Activated T-helper 1 cell treated with anti-CD3 and anti-CD28 coated beads, Interleukin-12 subunit alpha, Interleukin-12 subunit beta, Interleukin-2, Interleukin-4 antibody, amounts not matched to agents 30 ng/mL and 10 ng/mL and 1 ng/mL, durations not matched to agents 14 hours and 24 hours and 36 hours (primary cell): ENCODE results near the gene PHLPP1. TPM values are rescaled to one million over a fixed set of nuclear protein-coding genes. Genes with fewer than 3 reads are reported as not detected.

Experiments
- DNase-seq: peaks from one replicate; pipeline ENCODE4 v3.0.0; 2021; ENCODE audit warnings: low spot score
- H3K27ac Mint-ChIP-seq: one replicate; pipeline ENCODE4 v1.8.0; 2021; ENCODE audit warnings: mild to moderate bottlenecking, mixed read lengths
- H3K27me3 Mint-ChIP-seq: one replicate; pipeline ENCODE4 v1.8.0; 2022; ENCODE audit warnings: mild to moderate bottlenecking, moderate library complexity, mixed read lengths; ENCODE audit not compliant: insufficient read depth
- H3K36me3 Mint-ChIP-seq: one replicate; pipeline ENCODE4 v1.8.0; 2021; ENCODE audit warnings: low read depth, mixed read lengths
- H3K4me1 Mint-ChIP-seq: one replicate; pipeline ENCODE4 v1.8.0; 2021; ENCODE audit warnings: low read depth, mixed read lengths
- H3K4me3 Mint-ChIP-seq: one replicate; pipeline ENCODE4 v1.8.0; 2021; ENCODE audit warnings: mild to moderate bottlenecking, moderate library complexity, mixed read lengths
- H3K9me3 Mint-ChIP-seq: one replicate; pipeline ENCODE4 v1.8.0; 2021; ENCODE audit warnings: mixed read lengths
- intact Hi-C: fragments of 100-400 bp; cut with micrococcal nuclease; formaldehyde crosslinking; loops from one replicate; pipeline ENCODE4 v1.15.1; 2024
- total RNA-seq: library from RNA; stranded (reverse); gene quantifications from 2 replicates; pipeline ENCODE4 v1.2.3, GENCODE V29; 2022

PHLPP1 gene
- total RNA-seq, 1 donor from 2014 or later, result 14.1 TPM

- intact Hi-C loops, result no loop called here
- H3K4me3 Mint-ChIP-seq, result no peak overlapping the region
These were observed 96.9 kb downstream of the PHLPP1 start for GRCh38 chr18:62812242-62812641.

GRCh38 chr18:62812876-62813275, 97.5 kb downstream of the PHLPP1 start:
- H3K27ac Mint-ChIP-seq, result no peak overlapping the region
- intact Hi-C loops, result no loop called here
- no peaks in the 10 kb centered on the region for H3K9me3 Mint-ChIP-seq
- H3K4me3 Mint-ChIP-seq, result no peak overlapping the region
- H3K4me1 Mint-ChIP-seq, result peaks cover 12% of the 10 kb centered on the region
- H3K27me3 Mint-ChIP-seq, result peaks cover 6% of the 10 kb centered on the region
- no peaks in the 10 kb centered on the region for H3K36me3 Mint-ChIP-seq
- no peak for DNase-seq

More at GRCh38 chr18:62812242-62812641, 96.9 kb downstream of the PHLPP1 start:
- Mint-ChIP-seq H3K27ac (no peak overlapping the region), H3K9me3 (no peaks in the 10 kb centered on the region), H3K27me3 (peaks cover 6% of the 10 kb centered on the region), H3K4me1 (peaks cover 12% of the 10 kb centered on the region), H3K36me3 (no peaks in the 10 kb centered on the region)
- DNase-seq, result no peak

- intact Hi-C loops, result no loop called here
- DNase-seq, result no peak
- Mint-ChIP-seq H3K4me1 (peaks cover 12% of the 10 kb centered on the region), H3K27me3 (peaks cover 6% of the 10 kb centered on the region), H3K9me3 (no peaks in the 10 kb centered on the region), H3K27ac (no peak overlapping the region), H3K36me3 (no peaks in the 10 kb centered on the region), H3K4me3 (no peak overlapping the region)
These were observed 98.9 kb downstream of the PHLPP1 start for GRCh38 chr18:62814132-62814759.

GRCh38 chr18:62825382-62825781, 110.0 kb downstream of the PHLPP1 start:
- Mint-ChIP-seq H3K4me3 (no peak overlapping the region), H3K9me3 (no peaks in the 10 kb centered on the region), H3K36me3 (no peaks in the 10 kb centered on the region), H3K27me3 (peaks cover 7% of the 10 kb centered on the region), H3K4me1 (peaks cover 8% of the 10 kb centered on the region), H3K27ac (no peak overlapping the region)
- no peak for DNase-seq
- intact Hi-C loops, result no loop called here

GRCh38 chr18:62827397-62827796, 112.1 kb downstream of the PHLPP1 start:
- DNase-seq, result no peak
- Mint-ChIP-seq H3K27me3 (peaks cover 3% of the 10 kb centered on the region), H3K27ac (no peak overlapping the region), H3K4me1 (peaks cover 8% of the 10 kb centered on the region), H3K9me3 (no peaks in the 10 kb centered on the region), H3K36me3 (no peaks in the 10 kb centered on the region), H3K4me3 (no peak overlapping the region)
- intact Hi-C loops, result no loop called here

GRCh38 chr18:62828091-62828640, 112.8 kb downstream of the PHLPP1 start:
- no peak for DNase-seq
- H3K36me3 Mint-ChIP-seq, result no peaks in the 10 kb centered on the region
- H3K27me3 Mint-ChIP-seq, result peaks cover 2% of the 10 kb centered on the region
- intact Hi-C loops, result no loop called here
- H3K9me3 Mint-ChIP-seq, result no peaks in the 10 kb centered on the region
- H3K4me3 Mint-ChIP-seq, result no peak overlapping the region
- H3K4me1 Mint-ChIP-seq, result peaks cover 8% of the 10 kb centered on the region
- no peak overlapping the region for H3K27ac Mint-ChIP-seq

- Mint-ChIP-seq H3K36me3 (no peaks in the 10 kb centered on the region), H3K27ac (no peak overlapping the region), H3K4me1 (peaks cover 8% of the 10 kb centered on the region), H3K27me3 (peaks cover 1% of the 10 kb centered on the region), H3K4me3 (no peak overlapping the region), H3K9me3 (no peaks in the 10 kb centered on the region)
- intact Hi-C loops, result no loop called here
- no peak for DNase-seq
These were observed 113.5 kb downstream of the PHLPP1 start for GRCh38 chr18:62828852-62829251.

GRCh38 chr18:62829936-62830335, 114.6 kb downstream of the PHLPP1 start:
- H3K27me3 Mint-ChIP-seq, result peaks cover 1% of the 10 kb centered on the region
- H3K27ac Mint-ChIP-seq, result no peak overlapping the region
- no peaks in the 10 kb centered on the region for H3K9me3 Mint-ChIP-seq
- H3K4me3 Mint-ChIP-seq, result no peak overlapping the region
- H3K4me1 Mint-ChIP-seq, result peaks cover 8% of the 10 kb centered on the region
- intact Hi-C loops, result no loop called here
- no peaks in the 10 kb centered on the region for H3K36me3 Mint-ChIP-seq
- no peak for DNase-seq

GRCh38 chr18:62832282-62832681, 116.9 kb downstream of the PHLPP1 start:
- Mint-ChIP-seq H3K4me1 (peaks cover 8% of the 10 kb centered on the region), H3K36me3 (no peaks in the 10 kb centered on the region), H3K4me3 (no peak overlapping the region), H3K27me3 (peaks cover 1% of the 10 kb centered on the region), H3K27ac (no peak overlapping the region), H3K9me3 (no peaks in the 10 kb centered on the region)
- no peak for DNase-seq
- intact Hi-C loops, result no loop called here

- no peaks in the 10 kb centered on the region for H3K36me3 Mint-ChIP-seq
- no peak overlapping the region for H3K4me3 Mint-ChIP-seq
- no peak for DNase-seq
- no peaks in the 10 kb centered on the region for H3K9me3 Mint-ChIP-seq
- no peaks in the 10 kb centered on the region for H3K4me1 Mint-ChIP-seq
- H3K27me3 Mint-ChIP-seq, result no peaks in the 10 kb centered on the region
- intact Hi-C loops, result no loop called here
- no peak overlapping the region for H3K27ac Mint-ChIP-seq
These were observed 118.2 kb downstream of the PHLPP1 start for GRCh38 chr18:62833494-62833893.

GRCh38 chr18:62834715-62835114, 119.4 kb downstream of the PHLPP1 start:
- Mint-ChIP-seq H3K4me3 (no peak overlapping the region), H3K9me3 (no peaks in the 10 kb centered on the region), H3K27ac (no peak overlapping the region), H3K4me1 (peaks cover under 1% of the 10 kb centered on the region), H3K27me3 (no peaks in the 10 kb centered on the region), H3K36me3 (no peaks in the 10 kb centered on the region)
- intact Hi-C loops, result no loop called here
- DNase-seq, result no peak

GRCh38 chr18:62837011-62837410, 121.7 kb downstream of the PHLPP1 start:
- intact Hi-C loops, result no loop called here
- Mint-ChIP-seq H3K4me1 (peaks cover 14% of the 10 kb centered on the region), H3K27me3 (no peaks in the 10 kb centered on the region), H3K27ac (no peak overlapping the region), H3K4me3 (no peak overlapping the region), H3K9me3 (no peaks in the 10 kb centered on the region), H3K36me3 (peaks cover 2% of the 10 kb centered on the region)
- DNase-seq, result no peak

- H3K36me3 Mint-ChIP-seq, result peaks cover 2% of the 10 kb centered on the region
- H3K9me3 Mint-ChIP-seq, result no peaks in the 10 kb centered on the region
- H3K4me1 Mint-ChIP-seq, result peaks cover 22% of the 10 kb centered on the region
- no peaks in the 10 kb centered on the region for H3K27me3 Mint-ChIP-seq
- no peak overlapping the region for H3K4me3 Mint-ChIP-seq
- intact Hi-C loops, result no loop called here
- H3K27ac Mint-ChIP-seq, result no peak overlapping the region
- DNase-seq, result no peak
These were observed 123.2 kb downstream of the PHLPP1 start for GRCh38 chr18:62838475-62839098.
